Lower leg skin (tissue), 4 donors: ENCODE measurements around the gene CEP131. TPM values are rescaled to one million over a fixed set of nuclear protein-coding genes. Genes with fewer than 3 reads are reported as not detected.
A peak's percentile ranks its signal among the peaks of the same experiment; 100 is the strongest.
"Not testable (repeated sequence)": the region's sequence is repeated elsewhere in the genome, so short reads cannot be mapped to it uniquely, and the experiment has no call there.

Experiments used
- DNase-seq, 2 donors: peaks; one replicate each; pipeline ENCODE4 v3.0.0-alpha.2; 2019; ENCODE audit warnings: low spot score in 2 of 2
- H3K4me3 ChIP-seq: fragments of 200-600 bp; sonication (generic); 2 replicates; pipeline ENCODE4 v1.5.1; 2017; ENCODE audit warnings: mild to moderate bottlenecking, low read depth; ENCODE audit not compliant: poor library complexity, severe bottlenecking
- POLR2A ChIP-seq, 2 donors: fragments of 450-650 bp; IDR thresholded peaks; one replicate each; pipeline ENCODE4 v1.6.1; 2016 to 2017; ENCODE audit warnings: antibody characterized with exemption in 2 of 2, mild to moderate bottlenecking in 1 of 2, moderate library complexity in 1 of 2
- WGBS, 2 donors: methylation state at CpG; one replicate each; pipeline ENCODE4 v1.1.5; 2018; 5-methylcytosine and 5-hydroxymethylcytosine counted together
- intact Hi-C: fragments of 100-400 bp; cut with DNase I; formaldehyde crosslinking; loops from one replicate; pipeline ENCODE4 v1.15.0; 2023; ENCODE audit warnings: low total_unique reads
- total RNA-seq, 4 donors: library from RNA; depleted of rRNA; stranded (reverse); fragments of >200 nt; gene quantifications; one replicate each; pipeline ENCODE4 v1.1.0, GENCODE V29; 2016
- TF ChIP-seq, protein P1 (sequence below), 3 donors: fragments of 450-650 bp; IDR thresholded peaks; one replicate each; pipeline ENCODE4 v1.5.1; 2016; ENCODE audit warnings: antibody characterized with exemption in 3 of 3, mild to moderate bottlenecking in 3 of 3, moderate library complexity in 2 of 3

Gene CEP131
- total RNA-seq, 4 donors from 2014 or later: 4.3 to 12.9 (median 8.4) TPM

DNA sequence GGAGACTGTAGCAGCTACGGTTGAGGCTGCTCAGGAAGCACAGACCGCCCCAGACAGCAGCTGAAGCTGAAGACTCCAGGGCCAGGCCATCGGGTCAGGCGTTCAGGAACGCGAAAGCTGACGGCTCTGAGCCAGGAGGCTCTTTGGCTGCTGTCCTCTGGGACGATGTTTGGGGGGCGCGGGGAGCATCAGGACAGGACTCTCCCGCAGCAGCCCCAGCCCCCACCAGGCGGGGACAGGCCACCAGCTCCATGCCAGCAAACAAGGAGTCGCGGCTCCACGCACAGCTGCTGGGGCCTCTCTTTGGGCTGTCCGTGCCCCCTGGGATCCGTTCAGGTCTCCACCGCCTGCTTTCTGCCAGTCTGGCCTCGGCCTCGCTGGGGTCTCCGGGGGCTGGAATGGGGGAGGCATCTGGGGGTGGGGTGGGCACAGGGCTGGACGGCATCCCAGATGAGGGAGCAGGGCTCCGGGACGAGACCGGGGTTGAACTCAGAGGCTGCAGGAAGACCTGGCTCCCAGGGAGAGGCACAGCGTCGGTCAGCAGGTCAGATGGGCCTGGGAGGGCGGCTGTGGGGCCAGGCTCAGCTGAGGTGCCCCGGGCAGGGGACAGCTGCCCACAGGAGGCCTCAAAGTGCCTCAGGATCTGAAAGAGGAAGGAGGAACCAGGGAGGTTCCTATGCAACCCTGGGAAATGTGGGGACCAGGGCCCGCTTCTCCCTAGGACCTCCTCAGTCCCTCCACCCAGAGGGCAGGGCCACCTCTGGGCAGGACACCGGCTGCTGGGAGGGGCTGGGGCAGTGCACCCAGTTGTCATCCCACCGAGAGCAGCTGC, 6.3 kb upstream of the CEP131 start:
- H3K4me3 ChIP-seq: no peak overlapping the region
- no peak for DNase-seq
- intact Hi-C loops: no loop called here
- WGBS, 2 donors: 86 to 87% methylated on average over 31 to 32 of the region's 32 CpGs
- TF ChIP-seq, protein P1, sequence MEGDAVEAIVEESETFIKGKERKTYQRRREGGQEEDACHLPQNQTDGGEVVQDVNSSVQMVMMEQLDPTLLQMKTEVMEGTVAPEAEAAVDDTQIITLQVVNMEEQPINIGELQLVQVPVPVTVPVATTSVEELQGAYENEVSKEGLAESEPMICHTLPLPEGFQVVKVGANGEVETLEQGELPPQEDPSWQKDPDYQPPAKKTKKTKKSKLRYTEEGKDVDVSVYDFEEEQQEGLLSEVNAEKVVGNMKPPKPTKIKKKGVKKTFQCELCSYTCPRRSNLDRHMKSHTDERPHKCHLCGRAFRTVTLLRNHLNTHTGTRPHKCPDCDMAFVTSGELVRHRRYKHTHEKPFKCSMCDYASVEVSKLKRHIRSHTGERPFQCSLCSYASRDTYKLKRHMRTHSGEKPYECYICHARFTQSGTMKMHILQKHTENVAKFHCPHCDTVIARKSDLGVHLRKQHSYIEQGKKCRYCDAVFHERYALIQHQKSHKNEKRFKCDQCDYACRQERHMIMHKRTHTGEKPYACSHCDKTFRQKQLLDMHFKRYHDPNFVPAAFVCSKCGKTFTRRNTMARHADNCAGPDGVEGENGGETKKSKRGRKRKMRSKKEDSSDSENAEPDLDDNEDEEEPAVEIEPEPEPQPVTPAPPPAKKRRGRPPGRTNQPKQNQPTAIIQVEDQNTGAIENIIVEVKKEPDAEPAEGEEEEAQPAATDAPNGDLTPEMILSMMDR (IDR thresholded peaks at IDR 0.05): no peak
- no peak for TF ChIP-seq POLR2A (IDR thresholded peaks at IDR 0.05)

DNA sequence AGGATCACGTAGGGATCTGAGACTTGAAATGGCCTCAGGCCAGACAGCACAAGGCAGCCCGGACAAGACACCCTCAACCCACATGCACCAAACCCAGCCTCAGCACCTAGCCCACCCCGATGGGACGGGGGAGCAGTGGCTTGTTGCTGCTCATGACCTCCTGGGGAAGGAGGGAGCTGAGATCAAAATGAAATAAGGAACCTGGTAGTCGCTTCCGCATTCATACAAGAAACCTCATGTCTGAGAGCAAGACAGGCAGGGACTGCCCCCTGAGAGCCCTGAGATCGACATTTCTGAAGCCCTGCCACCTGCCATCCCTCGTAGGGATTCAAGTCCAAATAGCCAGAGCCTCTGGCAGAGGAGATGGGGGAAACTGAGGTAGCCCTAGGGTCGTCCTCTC, 5.7 kb upstream of the CEP131 start:
- intact Hi-C loops: no loop called here
- 68 to 84% methylated on average over 9 of the region's 9 CpGs for WGBS, 2 donors
- DNase-seq: no peak
- no peak for TF ChIP-seq POLR2A (IDR thresholded peaks at IDR 0.05)
- TF ChIP-seq, protein P1 (IDR thresholded peaks at IDR 0.05): no peak
- H3K4me3 ChIP-seq: no peak overlapping the region

DNA sequence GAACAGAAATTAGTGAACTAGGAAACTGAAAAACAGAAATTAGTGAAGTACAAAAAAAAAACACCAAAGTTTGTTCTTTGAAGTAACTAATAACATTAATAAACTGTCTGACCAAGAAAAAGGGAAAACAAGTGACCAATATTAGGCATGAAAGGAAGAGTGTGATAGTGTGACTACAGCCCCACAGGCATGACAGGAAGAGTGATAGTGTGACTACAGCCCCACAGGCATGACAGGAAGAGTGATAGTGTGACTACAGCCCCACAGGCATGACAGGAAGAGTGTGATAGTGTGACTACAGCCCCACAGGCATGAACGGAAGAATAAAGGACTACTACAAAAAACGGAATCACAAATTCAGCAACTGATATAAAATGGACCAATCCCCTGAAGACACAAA, 4.9 kb upstream of the CEP131 start:
- 63 to 66% methylated on average over 2 of the region's 2 CpGs for WGBS, 2 donors
- intact Hi-C loops: not testable (repeated sequence)

DNA sequence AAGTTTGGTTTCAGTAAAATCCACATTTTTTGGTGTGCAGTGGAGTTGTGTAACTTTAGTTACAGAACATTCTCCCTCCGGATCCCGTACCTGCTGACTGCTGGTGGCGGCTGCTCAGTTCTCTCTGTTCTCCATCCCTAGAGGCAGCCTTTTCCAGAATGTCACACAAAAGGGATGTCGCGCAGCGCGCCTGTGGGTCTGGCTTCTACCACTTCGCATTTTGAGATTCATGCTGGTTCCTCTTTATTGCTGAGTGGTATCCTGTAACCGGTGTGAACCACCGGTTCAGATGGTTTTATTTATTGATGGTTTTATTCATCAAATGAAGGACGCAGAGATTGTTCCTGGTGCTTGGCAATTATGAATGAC, 981 bp upstream of the CEP131 start:
- TF ChIP-seq, protein P1 (IDR thresholded peaks at IDR 0.05): no peak
- TF ChIP-seq POLR2A (IDR thresholded peaks at IDR 0.05): no peak
- no peak overlapping the region for H3K4me3 ChIP-seq
- DNase-seq: no peak
- intact Hi-C loops: no loop called here
- 46 to 47% methylated on average over 11 of the region's 11 CpGs for WGBS, 2 donors

More for the DNA sequence above, 4.9 kb upstream of the CEP131 start:
- DNase-seq, H3K4me3 ChIP-seq: not testable (repeated sequence)

DNA sequence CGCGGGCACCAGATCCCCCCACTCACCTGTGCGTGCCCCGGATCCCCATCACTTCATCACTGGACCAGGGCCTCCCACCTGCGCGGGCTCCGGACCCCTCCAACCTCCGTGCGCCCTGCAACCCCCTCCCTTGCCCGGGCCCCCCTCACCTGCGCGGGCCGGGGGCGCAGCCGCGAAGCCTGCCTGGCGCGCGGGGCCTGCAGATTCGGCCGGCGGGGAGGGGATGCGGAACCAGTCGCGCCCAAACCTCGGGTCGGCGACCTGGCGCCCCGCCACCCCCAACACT, 202 bp downstream of the CEP131 start:
- TF ChIP-seq, protein P1 (IDR thresholded peaks at IDR 0.05): no peak
- TF ChIP-seq POLR2A (IDR thresholded peaks at IDR 0.05): no peak
- H3K4me3 ChIP-seq: peak overlapping the region; percentile 55
- DNase-seq: no peak
- WGBS, 2 donors: 0% methylated on average over 1 to 30 of the region's 30 CpGs
- intact Hi-C loops: no loop called here

DNA sequence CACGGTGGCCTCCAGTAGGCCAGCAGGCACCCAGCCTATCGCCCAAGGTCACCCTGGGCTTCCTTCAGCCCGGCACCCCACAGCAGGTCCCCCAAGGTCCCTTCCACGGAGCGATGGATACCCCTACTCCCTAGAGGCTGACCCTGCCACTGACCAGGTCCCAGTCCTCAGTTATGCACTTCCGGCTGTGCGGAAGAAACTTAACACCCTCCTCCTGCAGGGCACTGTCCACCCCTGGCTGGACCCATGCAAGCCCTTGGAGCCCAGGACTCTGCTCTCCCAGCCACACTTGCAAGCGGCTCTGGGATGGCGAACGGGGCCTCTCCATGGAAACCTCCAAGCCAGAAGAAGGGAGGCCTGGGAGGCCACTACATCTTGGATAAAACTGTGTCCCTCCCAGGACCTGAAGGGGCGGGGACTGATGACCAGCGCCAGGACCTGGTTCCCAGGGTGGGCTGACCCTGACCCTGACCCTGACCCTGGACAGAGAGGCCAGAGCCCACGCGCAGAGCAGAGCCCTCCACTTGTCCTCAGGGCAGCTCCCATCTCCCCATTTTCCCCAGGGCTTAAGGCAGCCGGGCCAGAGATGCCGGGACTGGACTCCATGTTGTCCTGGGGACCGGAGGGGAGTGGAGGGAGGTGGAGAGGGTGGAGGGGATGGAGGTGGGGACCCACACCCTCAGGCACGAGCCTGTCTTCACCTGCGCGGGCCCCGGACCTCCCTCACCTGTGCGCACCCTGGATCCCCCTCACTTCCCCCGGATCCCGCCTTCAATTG, 734 bp downstream of the CEP131 start:
- WGBS, 2 donors: 21 to 22% methylated on average over 23 of the region's 24 CpGs
- TF ChIP-seq, protein P1 (IDR thresholded peaks at IDR 0.05): no peak
- no peak for TF ChIP-seq POLR2A (IDR thresholded peaks at IDR 0.05)
- peak overlapping the region; percentile 55 for H3K4me3 ChIP-seq
- no peak for DNase-seq
- intact Hi-C loops: no loop called here
